BE2C (cell line): ENCODE results near the gene ALK.

Experiments
- DNase-seq: peaks from one replicate; pipeline ENCODE4 v3.0.0-alpha.2; 2020
- H3K27me3 ChIP-seq: fragments of 250-450 bp; sonication (Bioruptor Pico); 2 replicates; pipeline ENCODE4 v1.5.1; 2020; ENCODE audit warnings: mild to moderate bottlenecking
- H3K36me3 ChIP-seq: fragments of 250-450 bp; sonication (Bioruptor Pico); 2 replicates; pipeline ENCODE4 v1.5.1; 2020; ENCODE audit warnings: mild to moderate bottlenecking
- H3K4me1 ChIP-seq: fragments of 250-450 bp; sonication (Bioruptor Pico); 2 replicates; pipeline ENCODE4 v1.5.1; 2020
- H3K4me3 ChIP-seq: 2 replicates; pipeline ENCODE4 v1.5.1; 2011; ENCODE audit warnings: low read depth, low read length
- H3K9me3 ChIP-seq: fragments of 250-450 bp; sonication (Bioruptor Pico); 2 replicates; pipeline ENCODE4 v1.5.1; 2020
- CTCF ChIP-seq: IDR thresholded peaks from 2 replicates; pipeline ENCODE4 v1.5.1; 2012; ENCODE audit warnings: mild to moderate bottlenecking, low read depth, low read length

The ALK gene

GRCh38 chr2:29598978-29599377, 322.4 kb downstream of the ALK start:
- no peaks in the 10 kb centered on the region for H3K27me3 ChIP-seq
- H3K4me3 ChIP-seq, result no peak overlapping the region
- H3K4me1 ChIP-seq, result no peaks in the 10 kb centered on the region
- no peak for DNase-seq
- H3K9me3 ChIP-seq, result no peaks in the 10 kb centered on the region; the same call in 1 of the 2 replicates
- no peaks in the 10 kb centered on the region for H3K36me3 ChIP-seq
- no peak for TF ChIP-seq CTCF

- TF ChIP-seq CTCF, result no peak
- DNase-seq, result no peak
- no peaks in the 10 kb centered on the region for H3K36me3 ChIP-seq
- H3K9me3 ChIP-seq, result no peaks in the 10 kb centered on the region; the same call in 1 of the 2 replicates
- H3K27me3 ChIP-seq, result no peaks in the 10 kb centered on the region
- no peak overlapping the region for H3K4me3 ChIP-seq
- no peaks in the 10 kb centered on the region for H3K4me1 ChIP-seq
Measured at GRCh38 chr2:29597035-29597434, 324.4 kb downstream of the ALK start.

GRCh38 chr2:29596584-29596983, 324.8 kb downstream of the ALK start:
- no peak for TF ChIP-seq CTCF
- no peak overlapping the region for H3K4me3 ChIP-seq
- no peaks in the 10 kb centered on the region for H3K4me1 ChIP-seq
- no peaks in the 10 kb centered on the region for H3K27me3 ChIP-seq
- no peak for DNase-seq
- H3K9me3 ChIP-seq, result no peaks in the 10 kb centered on the region; the same call in 1 of the 2 replicates
- H3K36me3 ChIP-seq, result no peaks in the 10 kb centered on the region

- Histone ChIP-seq H3K4me1 (no peaks in the 10 kb centered on the region), H3K4me3 (no peak overlapping the region), H3K36me3 (no peaks in the 10 kb centered on the region), H3K27me3 (no peaks in the 10 kb centered on the region), H3K9me3 (no peaks in the 10 kb centered on the region)
- TF ChIP-seq CTCF, result no peak
- no peak for DNase-seq
Measured at GRCh38 chr2:29591600-29591999, 329.8 kb downstream of the ALK start.

- TF ChIP-seq CTCF, result no peak
- Histone ChIP-seq H3K36me3 (no peaks in the 10 kb centered on the region), H3K9me3 (no peaks in the 10 kb centered on the region), H3K27me3 (no peaks in the 10 kb centered on the region), H3K4me1 (no peaks in the 10 kb centered on the region), H3K4me3 (no peak overlapping the region)
- DNase-seq, result no peak
Measured at GRCh38 chr2:29590211-29590610, 331.2 kb downstream of the ALK start.

- H3K27me3 ChIP-seq, result no peaks in the 10 kb centered on the region
- DNase-seq, result no peak
- H3K36me3 ChIP-seq, result no peaks in the 10 kb centered on the region
- H3K4me1 ChIP-seq, result peaks cover 2% of the 10 kb centered on the region; the same call in 1 of the 2 replicates
- H3K9me3 ChIP-seq, result no peaks in the 10 kb centered on the region
- no peak overlapping the region for H3K4me3 ChIP-seq
- no peak for TF ChIP-seq CTCF
Measured at GRCh38 chr2:29589440-29590103, 331.8 kb downstream of the ALK start.
